Liver (tissue), 9 donors: ENCODE results near the gene ZKSCAN1. TPM values are rescaled to one million over a fixed set of nuclear protein-coding genes. Genes with fewer than 3 reads are reported as not detected.

Source experiments
- DNase-seq: peaks from one replicate; pipeline ENCODE4 v3.0.0-alpha.2; 2017; ENCODE audit warnings: low spot score
- H3K27ac ChIP-seq, 2 donors: one replicate each; pipeline ENCODE4 v1.7.0; 2013; ENCODE audit warnings: inconsistent platforms in 2 of 2, low read length in 2 of 2, control low read depth in 1 of 2, low read depth in 1 of 2, mild to moderate bottlenecking in 1 of 2
- H3K27me3 ChIP-seq, 4 donors: one replicate each; pipeline versions ENCODE4 v1.6.1 to v1.7.0; 2013; ENCODE audit warnings: low read length in 3 of 4, inconsistent platforms in 1 of 4, mild to moderate bottlenecking in 1 of 4, moderate library complexity in 1 of 4; ENCODE audit not compliant: control insufficient read depth in 4 of 4, insufficient read depth in 4 of 4
- H3K36me3 ChIP-seq, 4 donors: one replicate each; pipeline versions ENCODE4 v1.6.1 to v1.7.0; 2013; ENCODE audit warnings: low read length in 3 of 4, mild to moderate bottlenecking in 3 of 4, low read depth in 1 of 4, moderate library complexity in 1 of 4; ENCODE audit not compliant: control insufficient read depth in 4 of 4, insufficient read depth in 3 of 4
- H3K4me1 ChIP-seq, 4 donors: one replicate each; pipeline versions ENCODE4 v1.6.1 to v1.7.0; 2013; ENCODE audit warnings: low read length in 3 of 4, mild to moderate bottlenecking in 3 of 4, moderate library complexity in 1 of 4; ENCODE audit not compliant: control insufficient read depth in 4 of 4, insufficient read depth in 4 of 4
- H3K4me3 ChIP-seq, 3 donors: one replicate each; pipeline versions ENCODE4 v1.6.1 to v1.7.0; 2013; ENCODE audit warnings: low read length in 3 of 3, control low read depth in 1 of 3, low read depth in 1 of 3, mild to moderate bottlenecking in 1 of 3
- H3K9ac ChIP-seq, 2 donors: one replicate each; pipeline ENCODE4 v1.7.0; 2013; ENCODE audit warnings: low read length in 2 of 2, mild to moderate bottlenecking in 2 of 2, moderate library complexity in 2 of 2, control low read depth in 1 of 2, low read depth in 1 of 2
- H3K9me3 ChIP-seq, 4 donors: one replicate each; pipeline versions ENCODE4 v1.6.1 to v1.7.0; 2013; ENCODE audit warnings: low read length in 3 of 4; ENCODE audit not compliant: control insufficient read depth in 4 of 4
- ATF3 ChIP-seq: IDR thresholded peaks from 2 replicates; pipeline ENCODE4 v1.6.1; 2016; ENCODE audit warnings: antibody characterized with exemption
- CTCF ChIP-seq: fragments of 150-350 bp; IDR thresholded peaks from 2 replicates; pipeline ENCODE4 v1.5.1; 2017; ENCODE audit warnings: improper control_type of control experiment, low read depth, low read length; ENCODE audit not compliant: missing input control
- EGR1 ChIP-seq, 2 donors: IDR thresholded peaks; 2 replicates each; pipeline ENCODE4 v1.6.1; 2016 to 2018; ENCODE audit warnings: antibody characterized with exemption in 2 of 2, low read depth in 2 of 2
- GABPA ChIP-seq, 2 donors: IDR thresholded peaks in 1 of 2; conservative IDR thresholded peaks in 1 of 2; 2 replicates each; pipeline ENCODE4 v1.6.1; 2016; ENCODE audit warnings: antibody characterized with exemption in 2 of 2, mild to moderate bottlenecking in 1 of 2, moderate library complexity in 1 of 2
- HNF4A ChIP-seq, 2 donors: conservative IDR thresholded peaks; 2 replicates each; pipeline ENCODE4 v1.6.1; 2016; ENCODE audit warnings: antibody characterized with exemption in 2 of 2, mild to moderate bottlenecking in 2 of 2
- JUND ChIP-seq, 2 donors: IDR thresholded peaks; 2 replicates each; pipeline ENCODE4 v1.6.1; 2016; ENCODE audit warnings: antibody characterized with exemption in 2 of 2
- MAX ChIP-seq: IDR thresholded peaks from 2 replicates; pipeline ENCODE4 v1.6.1; 2016; ENCODE audit warnings: antibody characterized with exemption
- NR2F2 ChIP-seq: IDR thresholded peaks from 2 replicates; pipeline ENCODE4 v1.6.1; 2016; ENCODE audit warnings: antibody characterized with exemption
- RAD21 ChIP-seq, 2 donors: IDR thresholded peaks; 2 replicates each; pipeline ENCODE4 v1.6.1; 2016; ENCODE audit warnings: antibody characterized with exemption in 2 of 2, mild to moderate bottlenecking in 2 of 2
- RXRA ChIP-seq, 2 donors: IDR thresholded peaks; 2 replicates each; pipeline ENCODE4 v1.6.1; 2017 to 2018; ENCODE audit warnings: antibody characterized with exemption in 2 of 2, mild to moderate bottlenecking in 1 of 2
- SP1 ChIP-seq: IDR thresholded peaks from 2 replicates; pipeline ENCODE4 v1.6.1; 2018; ENCODE audit warnings: antibody characterized with exemption, mild to moderate bottlenecking
- TAF1 ChIP-seq: conservative IDR thresholded peaks from 2 replicates; pipeline ENCODE4 v1.6.1; 2016; ENCODE audit warnings: antibody characterized with exemption, mild to moderate bottlenecking
- ZBTB33 ChIP-seq: IDR thresholded peaks from 2 replicates; pipeline ENCODE4 v1.6.1; 2016; ENCODE audit warnings: antibody characterized with exemption
- WGBS: extraction: QIAGEN DNeasy Blood & Tissue Kit; methylation state at CpG from one replicate; pipeline ENCODE4 v1.1.7; 2013; 5-methylcytosine and 5-hydroxymethylcytosine counted together
- polyA plus RNA-seq, 2 donors: library from polyadenylated mRNA; stranded (reverse) in 1 of 2; unstranded in 1 of 2; fragments of 200-250 nt in 1 of 2; fragments of >200 nt in 1 of 2; fragmentation: Nextera tagmentation in 1 of 2; extraction: Ambion mirVana in 1 of 2; gene quantifications; one replicate each; pipeline versions ENCODE4 v1.2.1 to v1.2.3, GENCODE V29; 2013 to 2015
- total RNA-seq, 2 donors: library from RNA; depleted of rRNA; stranded (reverse); fragments of >200 nt; gene quantifications; one replicate each; pipeline ENCODE4 v1.2.3, GENCODE V29; 2014
- donor health status: healthy.
- donor health status: healthy.
- donor health status: healthy.
- donor health status: healthy.
- donor health status: healthy.

Gene ZKSCAN1
- total and polyA plus RNA-seq, 4 donors = 11.8 to 117 (median 30.1) TPM

- no peak for DNase-seq
- Histone ChIP-seq H3K27ac (no peak overlapping the region), H3K4me1 (peaks cover 4 to 32% (median 29%) of the 10 kb centered on the region in 4 donors), H3K4me3 (no peak overlapping the region), H3K9ac (no peak overlapping the region), H3K27me3 (no peaks in the 10 kb centered on the region), H3K36me3 (no peaks in the 10 kb centered on the region), H3K9me3 (no peaks in the 10 kb centered on the region)
- TF ChIP-seq GABPA (IDR thresholded peaks at IDR 0.05 in 1 of 2, conservative IDR thresholded peaks at IDR 0.05 in 1 of 2) = peak in 1 of 2 donors; percentile 55
- TF ChIP-seq NR2F2 = no peak
- TF ChIP-seq RAD21 (IDR thresholded peaks at IDR 0.05) = peak; percentile 82 to 84
- TF ChIP-seq MAX = peak; percentile 48
- peak; percentile 48 for TF ChIP-seq CTCF
- no peak for TF ChIP-seq JUND (IDR thresholded peaks at IDR 0.05)
- no peak for TF ChIP-seq ATF3
- peak; percentile 30 to 35 for TF ChIP-seq RXRA (IDR thresholded peaks at IDR 0.05)
- TF ChIP-seq SP1 = peak; percentile 22
- TF ChIP-seq EGR1 (IDR thresholded peaks at IDR 0.05; ENCODE audit: low read depth in 2 of 2) = peak in 1 of 2 donors; percentile 23
- peak; percentile 23 to 29 for TF ChIP-seq HNF4A (conservative IDR thresholded peaks at IDR 0.05)
- whole genome bisulfite sequencing = 26% methylated on average over 6 of the region's 6 CpGs
Measured at GRCh38 chr7:100044718-100045117, 29.3 kb downstream of the ZKSCAN1 start.

- no peak for TF ChIP-seq TAF1
- no peak for TF ChIP-seq MAX
- no peak for TF ChIP-seq ZBTB33
- peaks cover 0 to 3% (median 0%) of the 10 kb centered on the region in 4 donors for H3K36me3 ChIP-seq
- H3K9ac ChIP-seq = no peak overlapping the region
- DNase-seq = no peak
- WGBS = 87% methylated on average over 4 of the region's 4 CpGs
- H3K4me3 ChIP-seq = no peak overlapping the region
- H3K4me1 ChIP-seq = peaks cover 0 to 26% (median 24%) of the 10 kb centered on the region in 4 donors
- no peaks in the 10 kb centered on the region for H3K27me3 ChIP-seq
- no peak overlapping the region for H3K27ac ChIP-seq
- H3K9me3 ChIP-seq = no peaks in the 10 kb centered on the region
Measured at GRCh38 chr7:100048680-100049079, 33.3 kb downstream of the ZKSCAN1 start.
